ENCODE measurements around the gene CAMTA2. TPM values are rescaled to one million over a fixed set of nuclear protein-coding genes. Genes with fewer than 3 reads are reported as not detected.

CAMTA2 gene
- total RNA-seq, 4 donors from 2014 or later = 35.9 to 71.8 (median 51.8) TPM

- H3K9me3 ChIP-seq = no peaks in the 10 kb centered on the region
- intact Hi-C loops (cut with DNase I; ENCODE audit: low total_unique reads) = no loop called here
- DNase-seq = no peak
- H3K27me3 ChIP-seq = no peaks in the 10 kb centered on the region
- peaks cover 0 to 14% (median 4%) of the 10 kb centered on the region in 4 donors for H3K4me1 ChIP-seq
- H3K4me3 ChIP-seq = no peak overlapping the region
- H3K36me3 ChIP-seq = peaks cover 0 to 11% (median 4%) of the 10 kb centered on the region in 4 donors
- WGBS, 2 donors (ENCODE audit: low coverage in 1 of 2) = 81 to 84% methylated on average over 5 of the region's 5 CpGs
- in situ Hi-C loops (cut with MboI; ENCODE audit: low pct_ligation_motif_present in 1 of 4, low pct_unique_long_range_greater_than_20kb in 1 of 4, low sequenced_read_pairs in 3 of 4) = no loop called here
- no peak overlapping the region for H3K27ac ChIP-seq
- TF ChIP-seq POLR2AphosphoS5 (IDR thresholded peaks at IDR 0.05) (no peak), POLR2A (IDR thresholded peaks at IDR 0.05) (no peak), CTCF (IDR thresholded peaks at IDR 0.05) (no peak), EP300 (IDR thresholded peaks at IDR 0.05; ENCODE audit: low read depth) (no peak)
These were observed 40.4 kb upstream of the CAMTA2 start for GRCh38 chr17:5027916-5028315.

DNA sequence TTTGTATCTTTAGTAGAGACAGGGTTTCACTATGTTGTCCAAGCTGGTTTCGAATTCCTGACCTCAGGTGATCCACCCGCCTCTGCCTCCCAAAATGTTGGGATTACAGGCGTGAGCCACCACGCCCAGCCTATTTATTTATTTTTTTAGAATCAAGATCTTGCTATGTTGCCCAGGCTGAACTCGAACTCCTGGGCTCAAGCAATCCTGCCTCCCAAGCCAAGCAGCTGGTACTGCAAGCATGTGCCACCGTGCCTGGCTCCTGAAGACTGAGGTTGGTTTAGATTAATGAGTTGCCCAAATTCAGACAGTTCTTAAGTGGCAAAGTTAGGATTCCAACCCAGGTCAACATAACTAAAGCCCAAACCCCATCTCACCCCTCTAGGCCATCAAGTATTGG lies 39.8 kb upstream of the CAMTA2 start:
- Histone ChIP-seq H3K4me1 (peaks cover 0 to 14% (median 4%) of the 10 kb centered on the region in 4 donors), H3K27ac (no peak overlapping the region), H3K9me3 (no peaks in the 10 kb centered on the region), H3K36me3 (peaks cover 0 to 18% (median 8%) of the 10 kb centered on the region in 4 donors), H3K27me3 (no peaks in the 10 kb centered on the region), H3K4me3 (no peak overlapping the region)
- 80% methylated on average over 6 of the region's 6 CpGs; no CpG with 5 or more reads in 1 of the 2 donors for WGBS, 2 donors (ENCODE audit: low coverage in 1 of 2)
- intact Hi-C loops (cut with DNase I; ENCODE audit: low total_unique reads) = no loop called here
- TF ChIP-seq CTCF (IDR thresholded peaks at IDR 0.05) (no peak), POLR2A (IDR thresholded peaks at IDR 0.05) (no peak), POLR2AphosphoS5 (IDR thresholded peaks at IDR 0.05) (no peak), EP300 (IDR thresholded peaks at IDR 0.05; ENCODE audit: low read depth) (no peak)
- in situ Hi-C loops (cut with MboI; ENCODE audit: low pct_ligation_motif_present in 1 of 4, low pct_unique_long_range_greater_than_20kb in 1 of 4, low sequenced_read_pairs in 3 of 4) = no loop called here
- DNase-seq = no peak

DNA sequence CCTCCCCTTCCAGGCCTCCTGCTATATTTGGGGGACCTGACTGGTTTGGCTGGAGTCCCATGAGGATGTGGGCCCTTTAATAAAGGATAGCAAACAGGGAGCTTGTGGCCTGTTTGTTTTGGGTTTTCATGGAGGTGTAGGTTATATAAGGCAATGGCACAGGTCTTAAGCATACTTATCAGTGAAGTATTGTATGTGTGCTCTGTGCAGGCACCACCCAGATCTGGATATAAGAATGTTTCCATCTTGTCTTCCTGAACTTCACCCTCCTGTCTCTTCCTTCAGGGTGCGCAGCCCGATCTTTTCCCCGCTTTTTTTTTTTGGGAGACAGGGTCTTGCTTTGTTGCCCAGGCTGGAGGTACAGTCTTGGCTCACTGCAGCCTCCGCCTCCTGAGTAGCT lies 37.1 kb upstream of the CAMTA2 start:
- no peak for DNase-seq
- WGBS, 2 donors (ENCODE audit: low coverage in 1 of 2) = 84 to 100% methylated on average over 3 to 4 of the region's 4 CpGs
- Histone ChIP-seq H3K36me3 (peaks cover 0 to 42% (median 20%) of the 10 kb centered on the region in 4 donors), H3K9me3 (no peaks in the 10 kb centered on the region), H3K4me3 (no peak overlapping the region), H3K4me1 (no peaks in the 10 kb centered on the region), H3K27ac (no peak overlapping the region), H3K27me3 (no peaks in the 10 kb centered on the region)
- TF ChIP-seq POLR2A (IDR thresholded peaks at IDR 0.05) (no peak), EP300 (IDR thresholded peaks at IDR 0.05; ENCODE audit: low read depth) (no peak), POLR2AphosphoS5 (IDR thresholded peaks at IDR 0.05) (no peak), CTCF (IDR thresholded peaks at IDR 0.05) (no peak)
- intact Hi-C loops (cut with DNase I; ENCODE audit: low total_unique reads) = no loop called here
- in situ Hi-C loops (cut with MboI; ENCODE audit: low pct_ligation_motif_present in 1 of 4, low pct_unique_long_range_greater_than_20kb in 1 of 4, low sequenced_read_pairs in 3 of 4) = no loop called here

DNA sequence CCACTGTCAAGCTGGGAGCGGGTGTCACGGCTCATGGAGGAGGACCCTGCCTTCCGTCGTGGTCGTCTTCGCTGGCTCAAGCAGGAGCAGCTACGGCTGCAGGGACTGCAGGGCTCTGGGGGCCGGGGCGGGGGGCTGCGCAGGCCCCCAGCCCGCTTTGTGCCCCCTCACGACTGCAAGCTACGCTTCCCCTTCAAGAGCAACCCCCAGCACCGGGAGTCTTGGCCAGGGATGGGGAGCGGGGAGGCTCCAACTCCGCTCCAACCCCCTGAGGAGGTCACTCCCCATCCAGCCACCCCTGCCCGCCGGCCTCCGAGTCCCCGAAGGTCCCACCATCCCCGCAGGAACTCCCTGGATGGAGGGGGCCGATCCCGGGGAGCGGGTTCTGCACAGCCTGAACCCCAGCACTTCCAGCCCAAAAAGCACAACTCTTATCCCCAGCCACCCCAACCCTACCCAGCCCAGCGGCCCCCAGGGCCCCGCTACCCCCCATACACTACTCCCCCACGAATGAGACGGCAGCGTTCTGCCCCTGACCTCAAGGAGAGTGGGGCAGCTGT lies 36.2 kb upstream of the CAMTA2 start:
- H3K9me3 ChIP-seq = no peaks in the 10 kb centered on the region
- H3K36me3 ChIP-seq = peaks cover 0 to 50% (median 23%) of the 10 kb centered on the region in 4 donors
- TF ChIP-seq POLR2A (IDR thresholded peaks at IDR 0.05) = no peak
- TF ChIP-seq EP300 (IDR thresholded peaks at IDR 0.05; ENCODE audit: low read depth) = no peak
- no peak for TF ChIP-seq POLR2AphosphoS5 (IDR thresholded peaks at IDR 0.05)
- no peak for TF ChIP-seq CTCF (IDR thresholded peaks at IDR 0.05)
- H3K4me1 ChIP-seq = no peaks in the 10 kb centered on the region
- no peak for DNase-seq
- 90% methylated on average over 24 of the region's 29 CpGs; no CpG with 5 or more reads in 1 of the 2 donors for WGBS, 2 donors (ENCODE audit: low coverage in 1 of 2)
- no peak overlapping the region for H3K4me3 ChIP-seq
- intact Hi-C loops (cut with DNase I; ENCODE audit: low total_unique reads) (no loop called here), in situ Hi-C loops (cut with MboI; ENCODE audit: low pct_ligation_motif_present in 1 of 4, low pct_unique_long_range_greater_than_20kb in 1 of 4, low sequenced_read_pairs in 3 of 4) (no loop called here)
- H3K27me3 ChIP-seq = no peaks in the 10 kb centered on the region
- no peak overlapping the region for H3K27ac ChIP-seq
